ENCODE data around the gene EFHC1. TPM values are rescaled to one million over a fixed set of nuclear protein-coding genes. Genes with fewer than 3 reads are reported as not detected.

EFHC1 gene
- total RNA-seq, 1 donor from 2014 or later, result 29.0 TPM

DNA sequence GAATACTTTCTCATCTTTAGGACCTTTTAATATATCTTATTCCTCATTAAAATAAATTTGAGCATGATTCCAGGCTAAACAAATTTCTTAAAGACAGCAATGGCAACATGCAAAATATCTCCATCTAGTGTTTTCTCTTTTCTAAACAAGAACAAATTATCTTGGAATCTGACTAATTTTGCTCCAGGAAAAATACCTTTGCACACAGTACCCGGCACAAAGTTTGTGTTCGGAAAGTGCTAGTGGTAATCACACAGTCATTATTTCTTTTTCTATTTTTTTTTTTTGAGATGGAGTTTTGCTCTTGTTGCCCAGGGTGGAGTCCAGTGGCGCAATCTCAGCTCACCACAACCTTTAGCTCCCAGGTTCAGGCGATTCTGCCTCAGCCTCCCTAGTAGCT is 8.2 kb upstream of the EFHC1 start:
- peaks cover 8% of the 10 kb centered on the region for H3K27me3 Mint-ChIP-seq (ENCODE audit: unreplicated experiment)
- no peaks in the 10 kb centered on the region for H3K9me3 Mint-ChIP-seq (ENCODE audit: unreplicated experiment)
- no peaks in the 10 kb centered on the region for H3K4me1 Mint-ChIP-seq (ENCODE audit: unreplicated experiment)
- no peaks in the 10 kb centered on the region for H3K36me3 Mint-ChIP-seq (ENCODE audit: low read depth, unreplicated experiment)
- TF ChIP-seq, protein P1, sequence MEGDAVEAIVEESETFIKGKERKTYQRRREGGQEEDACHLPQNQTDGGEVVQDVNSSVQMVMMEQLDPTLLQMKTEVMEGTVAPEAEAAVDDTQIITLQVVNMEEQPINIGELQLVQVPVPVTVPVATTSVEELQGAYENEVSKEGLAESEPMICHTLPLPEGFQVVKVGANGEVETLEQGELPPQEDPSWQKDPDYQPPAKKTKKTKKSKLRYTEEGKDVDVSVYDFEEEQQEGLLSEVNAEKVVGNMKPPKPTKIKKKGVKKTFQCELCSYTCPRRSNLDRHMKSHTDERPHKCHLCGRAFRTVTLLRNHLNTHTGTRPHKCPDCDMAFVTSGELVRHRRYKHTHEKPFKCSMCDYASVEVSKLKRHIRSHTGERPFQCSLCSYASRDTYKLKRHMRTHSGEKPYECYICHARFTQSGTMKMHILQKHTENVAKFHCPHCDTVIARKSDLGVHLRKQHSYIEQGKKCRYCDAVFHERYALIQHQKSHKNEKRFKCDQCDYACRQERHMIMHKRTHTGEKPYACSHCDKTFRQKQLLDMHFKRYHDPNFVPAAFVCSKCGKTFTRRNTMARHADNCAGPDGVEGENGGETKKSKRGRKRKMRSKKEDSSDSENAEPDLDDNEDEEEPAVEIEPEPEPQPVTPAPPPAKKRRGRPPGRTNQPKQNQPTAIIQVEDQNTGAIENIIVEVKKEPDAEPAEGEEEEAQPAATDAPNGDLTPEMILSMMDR (IDR thresholded peaks at IDR 0.05; ENCODE audit: unreplicated experiment), result no peak
- no peak overlapping the region for H3K27ac Mint-ChIP-seq (ENCODE audit: unreplicated experiment)
- H3K4me3 Mint-ChIP-seq (ENCODE audit: unreplicated experiment), result no peak overlapping the region
- no peak for DNase-seq (ENCODE audit: low spot score)

DNA sequence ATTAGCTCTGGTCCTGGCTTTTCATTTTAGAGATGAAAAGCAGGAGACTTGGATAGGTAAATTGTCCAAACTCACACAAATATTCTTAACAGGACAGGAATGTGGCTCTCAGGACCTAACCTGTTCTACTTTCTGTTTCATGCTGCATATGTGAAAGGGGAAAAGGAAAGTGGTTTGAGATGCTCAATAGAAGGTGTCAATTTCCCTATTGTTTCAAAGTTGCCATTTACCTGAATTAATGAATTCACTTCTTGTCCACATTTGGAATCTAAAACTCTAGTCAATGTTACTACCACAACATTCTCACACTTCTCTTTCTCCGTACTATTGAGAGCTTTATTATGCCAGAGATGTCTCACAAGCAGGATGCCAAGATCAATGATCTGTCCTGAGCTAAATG is 4.8 kb upstream of the EFHC1 start:
- H3K4me1 Mint-ChIP-seq (ENCODE audit: unreplicated experiment), result peaks cover 17% of the 10 kb centered on the region
- no peak overlapping the region for H3K4me3 Mint-ChIP-seq (ENCODE audit: unreplicated experiment)
- TF ChIP-seq, protein P1 (IDR thresholded peaks at IDR 0.05; ENCODE audit: unreplicated experiment), result no peak
- peaks cover 5% of the 10 kb centered on the region for H3K36me3 Mint-ChIP-seq (ENCODE audit: low read depth, unreplicated experiment)
- H3K27me3 Mint-ChIP-seq (ENCODE audit: unreplicated experiment), result peaks cover 16% of the 10 kb centered on the region
- DNase-seq (ENCODE audit: low spot score), result no peak
- no peaks in the 10 kb centered on the region for H3K9me3 Mint-ChIP-seq (ENCODE audit: unreplicated experiment)
- H3K27ac Mint-ChIP-seq (ENCODE audit: unreplicated experiment), result no peak overlapping the region

DNA sequence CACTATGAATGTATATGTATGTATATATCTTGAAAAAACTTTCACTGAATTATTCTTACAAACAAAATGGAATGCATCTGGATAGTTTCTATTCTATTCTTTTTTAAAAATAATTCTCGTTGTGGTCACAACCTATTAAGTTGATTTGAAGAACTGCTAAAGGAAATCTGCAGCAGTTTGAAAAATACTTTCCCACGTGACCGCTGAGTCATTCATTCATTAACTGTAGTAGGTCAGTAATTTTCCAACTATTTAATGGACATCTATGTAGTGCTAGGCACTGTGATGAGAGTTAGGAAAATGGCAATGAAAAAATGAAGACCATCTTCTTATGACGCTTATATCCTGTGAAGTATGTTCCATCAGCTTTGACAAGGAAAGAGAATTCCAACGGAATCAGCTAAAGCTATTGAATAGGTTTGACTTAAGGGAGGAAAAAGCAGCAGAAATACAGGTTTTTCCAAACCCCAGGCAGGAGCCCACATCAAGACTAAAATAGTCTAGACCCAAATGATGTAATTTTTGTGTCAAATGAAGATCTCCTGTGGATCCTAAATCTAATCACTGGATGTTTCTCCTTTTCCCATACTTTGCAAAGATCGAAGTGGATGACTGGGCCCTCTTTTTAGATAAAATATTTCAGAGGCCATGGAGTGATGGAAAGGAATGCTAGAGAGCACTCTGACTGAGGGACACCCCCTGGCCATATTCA is 4.1 kb upstream of the EFHC1 start:
- DNase-seq (ENCODE audit: low spot score), result no peak
- Mint-ChIP-seq H3K27ac (ENCODE audit: unreplicated experiment) (no peak overlapping the region), H3K4me3 (ENCODE audit: unreplicated experiment) (no peak overlapping the region), H3K9me3 (ENCODE audit: unreplicated experiment) (no peaks in the 10 kb centered on the region), H3K36me3 (ENCODE audit: low read depth, unreplicated experiment) (peaks cover 5% of the 10 kb centered on the region), H3K4me1 (ENCODE audit: unreplicated experiment) (peaks cover 17% of the 10 kb centered on the region), H3K27me3 (ENCODE audit: unreplicated experiment) (peaks cover 16% of the 10 kb centered on the region)
- TF ChIP-seq, protein P1 (IDR thresholded peaks at IDR 0.05; ENCODE audit: unreplicated experiment), result no peak

DNA sequence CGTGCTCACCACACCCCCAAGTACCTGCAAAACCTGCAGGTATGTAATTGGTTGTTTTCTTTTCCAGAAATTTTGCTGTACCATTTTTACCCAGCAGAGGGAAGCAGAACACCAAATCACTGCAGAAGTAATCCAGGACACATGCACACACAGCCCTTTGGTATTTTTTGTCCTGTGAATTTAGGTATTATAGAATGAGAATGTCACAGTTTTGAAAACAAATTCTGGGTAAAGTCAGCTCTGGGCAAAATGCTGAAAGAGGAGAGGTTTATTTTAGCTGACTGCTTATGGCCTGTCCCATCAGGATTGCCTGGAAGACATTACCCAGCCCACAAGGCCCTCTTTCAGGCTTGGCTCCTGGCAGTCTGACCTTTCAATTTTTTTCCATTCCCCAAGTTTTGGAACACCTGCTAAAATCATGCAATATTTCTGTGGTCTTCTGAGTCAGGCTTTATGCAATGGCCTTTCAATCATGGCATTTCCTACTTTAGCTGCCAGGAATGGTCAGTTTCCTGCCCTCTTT is 3.5 kb upstream of the EFHC1 start:
- no peak overlapping the region for H3K4me3 Mint-ChIP-seq (ENCODE audit: unreplicated experiment)
- TF ChIP-seq, protein P1 (IDR thresholded peaks at IDR 0.05; ENCODE audit: unreplicated experiment), result peak; percentile 82
- H3K36me3 Mint-ChIP-seq (ENCODE audit: low read depth, unreplicated experiment), result peaks cover 5% of the 10 kb centered on the region
- H3K9me3 Mint-ChIP-seq (ENCODE audit: unreplicated experiment), result no peaks in the 10 kb centered on the region
- DNase-seq (ENCODE audit: low spot score), result peak; percentile 60
- H3K4me1 Mint-ChIP-seq (ENCODE audit: unreplicated experiment), result peaks cover 17% of the 10 kb centered on the region
- peaks cover 16% of the 10 kb centered on the region for H3K27me3 Mint-ChIP-seq (ENCODE audit: unreplicated experiment)
- no peak overlapping the region for H3K27ac Mint-ChIP-seq (ENCODE audit: unreplicated experiment)

DNA sequence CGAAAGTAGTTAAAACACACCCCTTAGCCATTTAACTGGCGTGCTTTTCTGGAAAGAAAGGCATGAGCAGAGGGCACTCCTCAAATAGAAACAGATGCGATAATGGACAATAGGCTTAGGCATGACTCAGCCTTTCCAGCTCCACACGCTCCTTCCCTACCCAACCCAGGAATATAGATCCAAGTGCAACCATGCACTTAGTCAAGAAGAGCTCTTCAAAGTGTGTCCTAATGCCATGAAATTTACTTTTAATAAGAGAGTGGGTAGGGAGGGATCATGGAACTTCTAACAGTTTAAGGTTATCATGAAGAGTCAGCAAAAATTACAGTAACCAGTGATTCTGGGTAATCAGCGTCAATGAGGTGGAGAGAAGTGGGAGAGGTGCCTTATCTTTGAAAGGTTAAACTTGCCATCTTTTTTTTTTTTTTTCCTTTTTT is 2.4 kb upstream of the EFHC1 start:
- H3K4me1 Mint-ChIP-seq (ENCODE audit: unreplicated experiment), result peaks cover 17% of the 10 kb centered on the region
- DNase-seq (ENCODE audit: low spot score), result no peak

More for the DNA sequence above, 2.4 kb upstream of the EFHC1 start:
- H3K4me3 Mint-ChIP-seq (ENCODE audit: unreplicated experiment), result no peak overlapping the region
- H3K9me3 Mint-ChIP-seq (ENCODE audit: unreplicated experiment), result no peaks in the 10 kb centered on the region
- TF ChIP-seq, protein P1 (IDR thresholded peaks at IDR 0.05; ENCODE audit: unreplicated experiment), result no peak
- H3K27me3 Mint-ChIP-seq (ENCODE audit: unreplicated experiment), result peaks cover 16% of the 10 kb centered on the region
- H3K36me3 Mint-ChIP-seq (ENCODE audit: low read depth, unreplicated experiment), result peaks cover 5% of the 10 kb centered on the region
- peak overlapping the region; percentile 33 for H3K27ac Mint-ChIP-seq (ENCODE audit: unreplicated experiment)
